GM12891 (cell line): Measurements from ENCODE around the gene DNAH3.

Source experiments
- PAX5 ChIP-seq: IDR thresholded peaks from 2 replicates; pipeline ENCODE4 v1.6.1; 2011; ENCODE audit warnings: low read length, moderate library complexity, mild to moderate bottlenecking; ENCODE audit not compliant: insufficient read depth, severe bottlenecking
- POLR2A ChIP-seq: IDR thresholded peaks from 2 replicates; pipeline ENCODE4 v1.6.1; 2011; ENCODE audit warnings: low read depth, low read length, control low read depth
- POLR2AphosphoS5 ChIP-seq: IDR thresholded peaks from 2 replicates; pipeline ENCODE4 v1.6.1; 2011; ENCODE audit warnings: low read depth, low read length, control low read depth
- SPI1 ChIP-seq: IDR thresholded peaks from 2 replicates; pipeline ENCODE4 v1.6.1; 2011; ENCODE audit warnings: low read depth, low read length, control low read depth
- TAF1 ChIP-seq: IDR thresholded peaks from 2 replicates; pipeline ENCODE4 v1.6.1; 2011; ENCODE audit warnings: low read depth, low read length, control low read depth

DNA sequence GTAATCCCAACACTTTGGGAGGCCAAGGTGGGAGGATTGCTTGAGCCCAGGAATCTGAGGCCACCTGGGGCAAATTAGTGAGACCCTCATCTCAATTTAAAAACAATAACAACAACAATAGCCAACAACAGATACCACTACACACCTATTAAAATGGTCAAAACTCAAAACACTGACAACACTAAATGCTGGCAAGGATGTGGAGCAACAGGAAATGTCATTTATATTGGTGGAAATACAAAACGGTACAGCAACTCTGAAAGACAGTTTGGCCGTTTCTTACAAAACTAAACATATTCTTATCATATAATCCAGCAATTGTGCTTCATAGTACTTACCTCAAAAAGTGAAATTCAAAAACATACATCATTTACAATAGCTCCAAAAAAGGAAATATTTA, 57.7 kb downstream of the DNAH3 start:
- TF ChIP-seq POLR2A (no peak), POLR2AphosphoS5 (no peak), PAX5 (no peak), TAF1 (no peak), SPI1 (no peak)
